ENCODE measurements around the gene AUTS2. TPM values are rescaled to one million over a fixed set of nuclear protein-coding genes. Genes with fewer than 3 reads are reported as not detected.

AUTS2 gene
- polyA plus RNA-seq, 1 experiment, result 0.54 TPM

GRCh38 chr7:70495033-70495376, 896.7 kb downstream of the AUTS2 start:
- H3K27me3 ChIP-seq (ENCODE audit: control insufficient read depth, insufficient read depth, low read length), result no peaks in the 10 kb centered on the region
- H3K4me3 ChIP-seq (ENCODE audit: low read depth, low read length), result no peak overlapping the region
- POLR2A ChIA-PET, result no interaction called here
- no peaks in the 10 kb centered on the region for H3K36me3 ChIP-seq (ENCODE audit: control insufficient read depth, insufficient read depth, low read length)
- no peak for TF ChIP-seq CTCF (IDR thresholded peaks at IDR 0.05; ENCODE audit: insufficient read depth, low read depth, low read length)
- CTCF ChIA-PET, result no interaction called here
- no peak for DNase-seq (ENCODE audit: low read depth)

- no peak for TF ChIP-seq CTCF (IDR thresholded peaks at IDR 0.05; ENCODE audit: insufficient read depth, low read depth, low read length)
- no peak overlapping the region for H3K4me3 ChIP-seq (ENCODE audit: low read depth, low read length)
- no peak for DNase-seq (ENCODE audit: low read depth)
- no peaks in the 10 kb centered on the region for H3K27me3 ChIP-seq (ENCODE audit: control insufficient read depth, insufficient read depth, low read length)
- ChIA-PET POLR2A (no interaction called here), CTCF (no interaction called here)
- no peaks in the 10 kb centered on the region for H3K36me3 ChIP-seq (ENCODE audit: control insufficient read depth, insufficient read depth, low read length)
Observed at GRCh38 chr7:70497793-70498192, 899.5 kb downstream of the AUTS2 start.

GRCh38 chr7:70498232-70498992, 900.1 kb downstream of the AUTS2 start:
- TF ChIP-seq CTCF (IDR thresholded peaks at IDR 0.05; ENCODE audit: insufficient read depth, low read depth, low read length), result no peak
- H3K4me3 ChIP-seq (ENCODE audit: low read depth, low read length), result no peak overlapping the region
- H3K36me3 ChIP-seq (ENCODE audit: control insufficient read depth, insufficient read depth, low read length), result no peaks in the 10 kb centered on the region
- ChIA-PET CTCF (no interaction called here), POLR2A (no interaction called here)
- H3K27me3 ChIP-seq (ENCODE audit: control insufficient read depth, insufficient read depth, low read length), result no peaks in the 10 kb centered on the region
- no peak for DNase-seq (ENCODE audit: low read depth)

GRCh38 chr7:70500261-70500660, 902.0 kb downstream of the AUTS2 start:
- POLR2A ChIA-PET, result no interaction called here
- no peak for DNase-seq (ENCODE audit: low read depth)
- no peak overlapping the region for H3K4me3 ChIP-seq (ENCODE audit: low read depth, low read length)
- CTCF ChIA-PET, result no interaction called here
- TF ChIP-seq CTCF (IDR thresholded peaks at IDR 0.05; ENCODE audit: insufficient read depth, low read depth, low read length), result no peak
- no peaks in the 10 kb centered on the region for H3K27me3 ChIP-seq (ENCODE audit: control insufficient read depth, insufficient read depth, low read length)
- no peaks in the 10 kb centered on the region for H3K36me3 ChIP-seq (ENCODE audit: control insufficient read depth, insufficient read depth, low read length)

GRCh38 chr7:70502117-70502863, 904.0 kb downstream of the AUTS2 start:
- no peak for DNase-seq (ENCODE audit: low read depth)
- H3K4me3 ChIP-seq (ENCODE audit: low read depth, low read length), result no peak overlapping the region
- no peaks in the 10 kb centered on the region for H3K36me3 ChIP-seq (ENCODE audit: control insufficient read depth, insufficient read depth, low read length)
- TF ChIP-seq CTCF (IDR thresholded peaks at IDR 0.05; ENCODE audit: insufficient read depth, low read depth, low read length), result no peak
- ChIA-PET CTCF (no interaction called here), POLR2A (no interaction called here)
- H3K27me3 ChIP-seq (ENCODE audit: control insufficient read depth, insufficient read depth, low read length), result no peaks in the 10 kb centered on the region

All from BJ (cell line).